ENCODE data around the gene OLFM4. TPM values are rescaled to one million over a fixed set of nuclear protein-coding genes. Genes with fewer than 3 reads are reported as not detected.

Gene OLFM4
- polyA plus RNA-seq, 1 experiment, result 4.5 TPM

- POLR2A ChIA-PET, result no interaction called here
- CTCF ChIA-PET, result no interaction called here
- H3K27me3 ChIP-seq (ENCODE audit: control insufficient read depth, insufficient read depth, low read length), result no peaks in the 10 kb centered on the region
- TF ChIP-seq CTCF (IDR thresholded peaks at IDR 0.05; ENCODE audit: insufficient read depth, low read depth, low read length), result no peak
- H3K4me3 ChIP-seq (ENCODE audit: low read depth, low read length), result no peak overlapping the region
- DNase-seq (ENCODE audit: low read depth), result no peak
- H3K36me3 ChIP-seq (ENCODE audit: control insufficient read depth, insufficient read depth, low read length), result no peaks in the 10 kb centered on the region
These were observed 45.5 kb downstream of the OLFM4 start for GRCh38 chr13:53074114-53074513.

GRCh38 chr13:53075356-53076041 is 46.9 kb downstream of the OLFM4 start:
- no peaks in the 10 kb centered on the region for H3K36me3 ChIP-seq (ENCODE audit: control insufficient read depth, insufficient read depth, low read length)
- CTCF ChIA-PET, result interaction anchor here (1.0 kb wide), 1 partner anchor 14 kb away, joined by 4 read pairs; no protein-coding TSS in a partner anchor
- H3K27me3 ChIP-seq (ENCODE audit: control insufficient read depth, insufficient read depth, low read length), result no peaks in the 10 kb centered on the region
- POLR2A ChIA-PET, result no interaction called here
- DNase-seq (ENCODE audit: low read depth), result no peak
- no peak overlapping the region for H3K4me3 ChIP-seq (ENCODE audit: low read depth, low read length)
- no peak for TF ChIP-seq CTCF (IDR thresholded peaks at IDR 0.05; ENCODE audit: insufficient read depth, low read depth, low read length)

- Histone ChIP-seq H3K36me3 (ENCODE audit: control insufficient read depth, insufficient read depth, low read length) (no peaks in the 10 kb centered on the region), H3K4me3 (ENCODE audit: low read depth, low read length) (no peak overlapping the region), H3K27me3 (ENCODE audit: control insufficient read depth, insufficient read depth, low read length) (no peaks in the 10 kb centered on the region)
- ChIA-PET POLR2A (no interaction called here), CTCF (interaction anchor here (0.6 kb wide), 1 partner anchor 111 kb away, joined by 3 read pairs; no protein-coding TSS in a partner anchor)
- TF ChIP-seq CTCF (IDR thresholded peaks at IDR 0.05; ENCODE audit: insufficient read depth, low read depth, low read length), result no peak
- no peak for DNase-seq (ENCODE audit: low read depth)
These were observed 51.1 kb downstream of the OLFM4 start for GRCh38 chr13:53079691-53080090.

- H3K4me3 ChIP-seq (ENCODE audit: low read depth, low read length), result no peak overlapping the region
- H3K27me3 ChIP-seq (ENCODE audit: control insufficient read depth, insufficient read depth, low read length), result no peaks in the 10 kb centered on the region
- CTCF ChIA-PET, result interaction anchor here (1.2 to 1.5 kb wide), 2 partner anchors 11 to 13 kb away, joined by 3 to 4 read pairs; no protein-coding TSS in a partner anchor
- no peaks in the 10 kb centered on the region for H3K36me3 ChIP-seq (ENCODE audit: control insufficient read depth, insufficient read depth, low read length)
- DNase-seq (ENCODE audit: low read depth), result no peak
- no peak for TF ChIP-seq CTCF (IDR thresholded peaks at IDR 0.05; ENCODE audit: insufficient read depth, low read depth, low read length)
- POLR2A ChIA-PET, result no interaction called here
These were observed 60.3 kb downstream of the OLFM4 start for GRCh38 chr13:53088871-53089270.

- TF ChIP-seq CTCF (IDR thresholded peaks at IDR 0.05; ENCODE audit: insufficient read depth, low read depth, low read length), result no peak
- no peak for DNase-seq (ENCODE audit: low read depth)
- ChIA-PET CTCF (interaction anchor here (1.5 kb wide), 1 partner anchor 14 kb away, joined by 4 read pairs; no protein-coding TSS in a partner anchor), POLR2A (no interaction called here)
- Histone ChIP-seq H3K27me3 (ENCODE audit: control insufficient read depth, insufficient read depth, low read length) (no peaks in the 10 kb centered on the region), H3K36me3 (ENCODE audit: control insufficient read depth, insufficient read depth, low read length) (no peaks in the 10 kb centered on the region), H3K4me3 (ENCODE audit: low read depth, low read length) (no peak overlapping the region)
These were observed 61.3 kb downstream of the OLFM4 start for GRCh38 chr13:53089951-53090350.
